ENCODE measurements around the gene BARHL2.

- no peak for TF ChIP-seq CTCF (IDR thresholded peaks at IDR 0.05)
- no peak for TF ChIP-seq POLR2A (IDR thresholded peaks at IDR 0.05)
These were observed 29.8 kb upstream of the BARHL2 start for GRCh38 chr1:90746857-90747256.
